ENCODE measurements around the gene SLC2A13.
"Not testable (repeated sequence)": the region's sequence is repeated elsewhere in the genome, so short reads cannot be mapped to it uniquely, and the experiment has no call there.

Gene SLC2A13

DNA sequence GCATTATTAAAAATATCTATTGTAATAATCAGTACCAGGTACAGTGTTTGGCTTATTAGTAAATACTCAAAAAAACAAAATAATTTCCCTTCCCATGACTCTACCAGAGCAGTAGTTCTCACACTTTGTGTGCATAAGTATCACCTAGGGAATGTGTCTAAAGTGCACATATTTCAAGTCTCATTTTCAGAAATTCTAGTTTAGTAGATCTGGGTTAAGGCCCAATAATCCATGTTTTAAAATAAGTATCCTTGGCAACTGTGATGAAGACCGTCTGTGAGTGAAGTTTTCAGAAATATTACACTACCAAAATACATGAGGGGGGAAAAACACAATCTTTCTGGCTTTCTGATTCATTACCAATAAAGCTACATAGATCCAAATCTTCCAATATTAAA, 237.6 kb downstream of the SLC2A13 start:
- no peak for DNase-seq (ENCODE audit: low spot score)

DNA sequence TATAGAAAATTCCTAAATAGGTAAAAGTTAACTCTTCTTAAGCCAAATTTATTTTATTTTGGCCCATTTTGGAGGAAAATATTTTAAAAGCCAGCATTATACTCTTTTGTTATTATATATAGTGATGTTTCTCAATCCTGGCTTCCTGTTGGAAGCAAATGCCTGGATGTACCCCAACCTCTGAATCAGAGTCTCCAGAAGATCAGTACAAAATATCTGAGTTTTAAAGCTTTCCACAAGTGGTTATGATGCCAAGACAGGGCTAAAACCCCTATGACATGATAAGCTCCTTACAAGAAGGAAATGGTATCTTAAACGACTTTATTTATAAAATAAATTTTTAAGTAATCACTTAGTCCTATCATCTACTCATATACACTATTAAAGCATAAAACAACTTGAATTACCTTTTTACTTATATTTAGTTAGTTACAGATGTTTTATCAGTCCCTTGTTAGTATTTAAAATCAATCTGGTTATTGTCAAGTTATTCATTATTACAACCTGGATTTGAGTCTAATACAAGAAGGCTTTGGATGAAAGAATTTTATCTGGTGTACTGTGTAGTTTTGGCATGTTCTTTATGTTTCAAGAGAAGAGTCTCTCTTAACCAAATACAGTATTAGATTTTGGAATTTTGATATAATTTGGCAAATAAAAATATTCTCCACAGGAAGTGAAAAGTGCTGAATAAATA, 238.1 kb downstream of the SLC2A13 start:
- DNase-seq (ENCODE audit: low spot score) = no peak

DNA sequence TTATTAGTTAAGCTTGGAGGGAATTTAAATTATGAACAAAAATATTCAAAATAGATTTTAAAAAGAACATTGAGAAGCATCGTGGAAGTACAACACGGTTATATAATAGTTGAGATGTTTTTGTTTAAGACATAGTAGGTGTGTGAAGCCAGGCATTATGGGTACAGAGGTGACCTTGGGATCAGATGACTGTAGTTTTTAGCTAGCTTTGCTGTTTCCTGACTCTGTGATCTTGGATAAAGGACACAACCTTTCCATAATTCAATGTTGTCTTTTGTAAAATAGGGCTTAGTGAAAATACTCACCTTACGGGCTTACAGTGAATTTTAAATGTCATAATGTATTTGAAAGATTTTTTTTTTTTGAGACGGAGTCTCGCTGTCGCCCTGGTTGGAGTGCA, 239.7 kb downstream of the SLC2A13 start:
- no peak for DNase-seq (ENCODE audit: low spot score)

DNA sequence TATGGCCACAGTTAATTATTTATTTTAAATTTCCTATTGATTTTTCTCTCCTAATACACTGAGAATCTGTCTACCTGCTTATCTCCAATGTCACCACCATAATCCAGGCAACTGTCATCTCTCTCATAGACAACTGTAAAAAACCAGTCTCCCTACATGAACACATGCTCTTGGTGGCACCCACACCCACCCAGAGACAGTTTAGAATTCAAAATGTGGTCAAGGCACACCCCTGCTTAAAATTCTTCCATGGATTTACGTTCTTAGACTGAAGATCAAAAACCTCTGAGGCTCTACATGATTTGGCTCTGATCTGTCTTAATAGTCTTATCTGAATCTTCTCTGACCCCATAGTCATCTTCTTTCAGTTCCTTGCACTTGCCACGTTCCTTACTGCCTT, 245.2 kb downstream of the SLC2A13 start:
- DNase-seq (ENCODE audit: low spot score) = no peak

DNA sequence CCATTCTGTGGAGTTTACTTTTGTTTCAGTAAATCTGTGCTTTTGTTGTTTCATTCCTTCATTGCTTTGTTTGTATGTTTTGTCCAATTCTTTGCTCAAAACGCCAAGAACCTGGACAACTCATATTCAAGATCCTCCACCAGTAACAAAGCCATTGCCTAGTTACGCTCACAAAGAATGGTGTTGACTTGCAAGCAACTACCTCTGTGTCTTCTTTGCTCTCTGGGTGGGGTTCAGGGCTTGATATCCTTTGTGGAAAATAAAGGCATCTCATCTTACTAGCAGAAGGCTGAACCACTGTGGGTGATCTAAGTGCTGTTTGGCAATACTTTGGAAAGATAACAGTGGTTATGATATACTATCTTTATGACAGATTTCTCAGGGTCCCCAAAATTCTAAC, 252.9 kb downstream of the SLC2A13 start:
- DNase-seq (ENCODE audit: low spot score) = no peak

DNA sequence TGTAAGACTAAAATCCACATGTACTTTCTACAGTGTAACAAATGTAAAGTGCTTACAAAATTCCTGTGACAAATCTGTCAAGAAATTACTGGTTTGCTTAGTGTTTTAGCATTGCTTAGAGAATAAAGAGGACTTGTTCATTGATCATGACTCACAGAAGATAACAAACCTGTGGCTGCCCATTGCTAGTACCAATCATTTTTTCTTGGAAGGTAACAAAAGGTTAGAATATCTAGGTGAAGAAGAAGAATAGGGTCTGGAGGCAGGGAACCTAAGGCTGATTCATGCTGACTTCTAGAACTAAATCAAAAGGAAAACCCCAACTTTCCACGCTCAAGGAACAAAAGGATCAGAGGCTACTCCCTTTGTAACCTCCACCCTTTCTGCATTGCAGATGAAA, 253.5 kb downstream of the SLC2A13 start:
- peak; percentile 2 for DNase-seq (ENCODE audit: low spot score)

DNA sequence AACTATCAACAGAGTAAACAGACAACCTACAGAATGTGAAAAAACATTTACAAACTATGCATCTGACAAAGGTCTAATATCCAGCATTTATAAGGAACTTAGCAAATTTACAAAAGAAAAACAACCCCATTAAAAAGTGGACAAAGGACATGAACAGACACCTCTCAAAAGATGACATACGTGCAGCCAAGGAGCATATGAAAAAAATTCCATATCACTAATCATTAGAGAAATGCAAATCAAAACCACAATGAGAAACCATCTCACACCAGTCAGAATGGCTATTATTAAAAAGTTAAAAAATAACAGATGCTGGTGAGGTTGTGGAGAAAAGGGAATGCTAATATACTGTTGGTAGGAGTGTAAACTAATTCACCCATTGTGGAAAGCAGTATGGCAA, 257.7 kb downstream of the SLC2A13 start:
- not testable (repeated sequence) for DNase-seq (ENCODE audit: low spot score)

DNA sequence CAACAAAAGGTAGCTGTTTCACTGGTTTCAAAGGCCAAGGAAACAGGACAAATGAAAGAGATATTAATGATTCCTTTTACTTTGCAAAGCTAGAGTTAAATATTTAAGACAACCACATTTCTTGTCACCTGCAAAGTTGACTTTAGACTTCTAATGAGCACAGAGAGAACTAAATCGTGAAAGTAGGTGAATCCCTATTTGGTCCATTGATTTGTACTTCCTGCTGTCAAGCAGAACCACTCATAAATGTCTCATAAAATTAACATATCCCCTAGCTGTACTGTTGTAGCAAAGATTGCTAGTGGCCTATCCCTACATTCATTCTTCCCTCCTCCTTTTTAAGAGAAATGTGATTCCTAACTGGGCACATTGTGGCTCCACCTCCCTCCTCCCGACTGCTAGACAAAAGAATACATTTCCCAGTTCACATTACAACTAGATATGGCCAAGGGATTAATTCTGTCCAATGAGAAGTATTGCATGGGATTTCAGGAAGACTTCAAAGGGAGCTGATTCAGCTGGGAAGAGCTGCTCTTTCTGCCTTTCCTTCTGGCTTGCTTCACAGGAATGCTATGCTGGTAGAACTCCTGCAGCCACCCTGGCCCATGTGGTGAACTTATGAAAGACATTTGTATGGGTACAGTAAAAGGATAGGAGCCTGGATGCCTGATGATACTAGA, 258.8 kb downstream of the SLC2A13 start:
- DNase-seq (ENCODE audit: low spot score) = no peak

DNA sequence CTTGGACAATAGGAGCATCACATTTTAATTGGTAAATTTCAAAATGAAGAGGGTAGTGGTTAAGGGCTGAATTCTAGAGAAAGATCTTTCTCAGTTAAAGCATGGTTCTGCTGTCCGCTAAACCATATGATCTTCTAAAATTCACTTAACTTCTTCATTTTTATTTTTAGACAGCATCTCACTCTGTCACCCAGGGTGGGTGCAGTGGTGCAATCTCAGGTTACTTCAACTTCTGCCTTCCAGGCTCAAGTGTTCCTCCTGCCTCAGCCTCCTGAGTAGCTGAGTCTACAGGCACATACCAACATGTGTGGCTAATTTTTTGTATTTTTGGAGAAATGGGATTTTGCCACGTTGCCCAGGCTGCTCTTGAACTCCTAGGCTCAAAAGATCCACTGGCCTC, 259.6 kb downstream of the SLC2A13 start:
- DNase-seq (ENCODE audit: low spot score) = no peak

DNA sequence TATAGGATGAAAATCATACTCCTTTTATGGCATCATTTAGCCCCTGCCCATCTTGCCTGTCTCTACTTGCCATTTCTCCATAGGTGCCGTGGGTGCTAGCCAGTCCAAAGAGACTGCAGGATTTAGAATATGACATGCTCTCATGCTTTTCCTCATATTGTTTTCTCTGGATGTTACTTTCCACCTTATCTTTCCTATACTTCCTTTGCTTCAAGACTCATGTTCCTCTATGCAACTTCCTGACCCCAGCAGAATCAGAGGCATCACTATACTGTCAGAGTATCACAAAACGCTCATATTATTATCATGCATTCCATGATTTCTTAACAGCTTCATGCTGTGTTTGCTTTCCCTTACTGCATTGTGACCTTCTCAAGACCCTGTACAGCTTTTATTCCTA, 265.5 kb downstream of the SLC2A13 start:
- DNase-seq (ENCODE audit: low spot score) = no peak

DNA sequence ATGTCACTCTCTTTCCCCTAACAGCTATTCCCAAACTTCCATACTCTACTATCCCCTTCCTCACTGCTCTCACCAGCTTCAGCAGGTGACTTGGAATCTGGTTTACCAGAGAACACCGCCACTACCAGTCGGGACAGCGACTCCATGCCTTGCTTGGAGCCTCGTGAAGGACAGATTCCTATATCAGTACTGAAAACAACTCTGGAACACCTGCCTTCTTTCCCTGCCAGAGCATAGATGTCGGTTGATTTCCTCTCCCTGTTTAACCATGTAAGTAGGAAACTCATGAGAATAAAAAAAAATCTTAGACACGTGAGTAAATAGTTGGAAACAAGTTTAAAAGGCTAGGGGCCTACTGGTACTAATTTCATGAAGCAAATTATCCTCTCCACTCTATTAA, 266.8 kb downstream of the SLC2A13 start:
- no peak for DNase-seq (ENCODE audit: low spot score)

DNA sequence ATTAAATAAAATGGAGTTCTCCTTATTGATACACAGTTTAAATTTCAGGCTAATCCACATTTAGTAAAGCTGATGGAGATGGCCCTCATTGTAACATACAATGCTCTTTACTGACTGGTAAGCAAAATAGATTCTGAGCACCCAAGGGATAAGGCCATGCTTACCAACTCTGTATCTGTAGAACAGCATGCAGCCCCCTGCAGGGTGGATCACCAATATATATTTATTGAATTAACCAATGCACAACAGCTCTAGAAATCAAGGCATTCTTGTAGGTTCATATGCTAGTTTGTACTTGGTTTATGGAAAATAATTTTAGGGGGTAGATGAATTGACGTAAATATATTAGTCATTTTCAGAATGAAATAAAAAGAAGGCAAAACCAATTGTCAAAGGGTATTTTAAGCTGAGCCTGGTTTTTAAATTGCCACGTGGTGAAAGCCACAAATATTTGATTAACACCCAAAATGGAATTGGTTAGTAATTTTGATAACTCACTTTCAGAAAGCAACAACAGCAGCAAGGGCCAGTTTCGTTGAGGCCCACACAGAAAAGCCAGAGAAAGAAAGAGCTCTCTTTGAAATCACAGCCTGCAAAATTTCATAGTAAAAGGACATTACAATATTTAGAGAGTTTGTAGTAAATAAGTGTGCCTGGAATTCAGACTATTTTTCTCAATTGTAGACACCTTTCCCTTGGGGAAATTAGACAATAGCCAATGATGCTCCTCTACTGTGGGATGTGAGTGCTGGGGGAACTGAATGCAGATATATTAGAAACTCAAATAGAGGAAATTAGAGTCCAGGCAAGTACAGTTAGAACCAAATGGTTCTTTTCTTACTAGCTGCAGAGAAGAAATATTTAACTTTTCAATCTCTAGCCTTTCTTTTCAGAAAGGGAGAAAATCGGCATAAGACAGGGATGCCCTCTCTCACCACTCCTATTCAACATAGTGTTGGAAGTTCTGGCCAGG, 270.1 kb downstream of the SLC2A13 start:
- DNase-seq (ENCODE audit: low spot score) = no peak

DNA sequence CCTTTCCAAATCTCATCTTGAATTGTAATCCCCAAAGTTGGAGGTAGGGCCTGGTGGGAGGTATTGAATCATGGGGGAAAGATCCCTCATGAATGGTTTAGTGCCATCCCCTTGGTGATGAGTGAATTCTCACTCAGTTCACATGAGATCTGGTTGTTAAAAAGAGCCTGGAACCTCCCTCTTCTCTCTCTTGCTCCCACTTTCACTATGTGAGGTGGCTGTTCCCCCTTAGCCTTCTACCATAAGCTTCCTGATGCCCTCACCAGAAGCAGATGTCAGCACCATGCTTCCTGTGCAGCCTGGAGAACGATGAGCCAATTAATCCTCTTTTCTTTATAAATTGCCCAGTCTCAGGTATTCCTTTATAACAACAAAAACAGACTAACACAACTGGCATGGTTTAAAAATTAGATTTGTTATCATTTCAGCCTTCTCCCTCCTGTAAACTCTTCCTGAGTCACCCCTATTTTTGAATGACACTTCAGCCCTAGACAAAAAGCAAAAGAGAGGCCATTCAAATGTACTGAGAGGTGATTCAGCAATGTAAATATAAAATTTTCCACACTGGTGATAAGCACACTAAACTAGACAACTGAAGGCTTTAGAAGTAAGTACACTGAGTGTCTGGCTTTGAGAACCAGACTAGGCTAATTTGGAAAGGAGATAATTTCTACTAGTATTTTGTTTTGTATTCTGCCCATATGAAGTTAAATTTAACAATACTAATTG, 274.1 kb downstream of the SLC2A13 start:
- no peak for DNase-seq (ENCODE audit: low spot score)

DNA sequence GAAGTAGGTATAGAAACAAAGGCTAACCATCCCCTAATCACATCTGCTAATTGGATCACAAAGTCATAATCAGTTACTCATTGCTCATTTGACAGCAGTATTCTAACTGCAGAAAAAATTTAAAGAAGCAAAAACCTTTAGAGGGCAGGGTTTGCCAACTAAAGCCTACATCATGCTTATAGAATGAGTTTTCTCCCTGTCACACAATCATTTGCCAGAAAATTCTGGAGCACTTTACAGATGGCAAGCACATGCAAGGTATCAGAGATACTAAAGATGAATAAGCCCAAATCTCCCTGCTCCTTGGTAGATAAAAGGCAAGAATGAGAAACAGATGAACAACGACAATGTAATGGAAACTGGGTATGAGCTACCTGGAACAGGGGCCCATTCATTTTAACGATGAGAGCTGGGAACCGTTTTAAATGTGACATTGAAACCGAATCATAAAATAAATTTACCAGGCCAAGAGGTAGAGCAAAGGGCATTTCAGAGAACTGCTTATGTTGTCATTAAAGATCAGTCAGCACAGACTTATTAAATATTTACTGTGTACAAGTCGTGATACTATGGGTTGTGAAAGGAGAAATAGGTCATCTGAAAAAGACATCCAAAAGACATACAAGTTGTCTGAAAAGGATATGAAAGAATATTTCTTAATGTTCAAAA, 274.9 kb downstream of the SLC2A13 start:
- no peak for DNase-seq (ENCODE audit: low spot score)

DNA sequence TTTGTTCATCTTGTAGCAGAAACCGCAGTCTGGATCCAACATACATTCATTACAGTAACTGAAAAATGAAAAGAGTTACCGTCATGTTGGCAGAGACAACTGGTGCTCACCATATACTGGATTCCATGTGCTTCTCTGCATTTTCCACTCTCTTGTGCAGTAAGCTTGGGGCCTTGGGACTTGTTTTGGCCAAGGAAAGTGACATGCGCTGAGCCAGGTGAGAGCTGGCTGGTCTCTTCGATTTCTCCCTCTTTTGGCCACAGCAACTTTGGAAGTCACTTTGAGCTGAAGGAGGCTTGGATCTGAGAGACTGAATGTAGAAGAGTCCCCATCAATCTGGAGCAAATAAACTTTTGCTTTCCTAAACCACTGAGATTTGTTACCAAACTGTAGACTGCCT, 275.7 kb downstream of the SLC2A13 start:
- DNase-seq (ENCODE audit: low spot score) = no peak

DNA sequence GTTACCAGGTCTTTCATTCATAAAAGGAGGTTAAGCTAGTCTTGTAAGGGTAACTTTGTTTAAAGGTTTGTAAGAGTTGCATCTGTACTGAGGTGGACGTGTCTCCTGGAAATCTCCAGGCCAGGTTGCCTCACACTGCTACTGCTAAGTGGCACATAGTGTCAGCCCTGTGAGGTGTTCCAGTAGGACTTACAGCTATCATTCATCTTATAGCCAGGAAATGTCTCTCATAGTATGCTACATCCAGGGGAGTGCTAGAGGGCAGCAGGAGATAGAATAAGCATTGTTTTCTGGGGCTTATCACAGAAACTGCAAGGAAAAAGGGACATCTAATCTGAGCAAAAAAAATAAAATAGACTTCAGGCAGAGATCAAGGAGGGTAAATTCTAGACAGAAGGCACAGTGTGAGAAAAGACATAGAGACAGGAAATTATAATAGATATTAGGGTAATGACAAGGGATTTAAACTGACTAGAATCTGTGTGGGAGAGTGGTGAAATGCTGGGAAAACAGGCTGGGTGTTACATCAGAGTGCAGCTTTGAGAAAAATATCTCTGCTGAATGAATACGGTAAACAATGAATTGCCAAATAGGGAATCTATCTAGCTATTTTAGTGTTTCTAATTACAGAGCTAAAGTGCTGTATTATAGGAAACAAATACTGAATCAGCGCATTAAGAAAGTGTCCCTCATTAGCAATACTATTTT, 281.2 kb downstream of the SLC2A13 start:
- DNase-seq (ENCODE audit: low spot score) = peak; percentile 4

DNA sequence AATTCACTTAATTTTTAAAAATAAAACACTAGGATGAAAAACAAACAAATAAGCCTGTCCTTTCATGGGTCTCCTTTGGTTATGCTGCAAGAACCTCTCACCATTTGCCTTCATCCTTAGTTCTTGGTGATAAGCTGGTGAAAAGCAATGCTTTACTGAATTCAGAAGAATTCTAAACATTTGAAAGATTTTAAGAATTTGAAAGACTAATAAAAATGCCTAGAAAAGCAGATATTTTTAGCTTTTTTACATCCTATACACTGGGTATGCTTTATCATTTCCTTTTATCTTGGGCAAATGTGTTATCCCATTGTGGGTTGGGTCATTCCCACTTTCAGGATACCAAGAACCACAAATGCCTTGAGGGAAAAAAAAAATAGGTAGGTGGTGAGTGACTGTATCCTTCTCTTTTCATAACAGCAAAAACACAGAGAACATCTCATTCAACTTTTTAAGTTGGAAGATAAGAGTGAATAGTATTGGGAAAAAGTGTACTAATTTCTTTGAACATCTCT, 289.2 kb downstream of the SLC2A13 start:
- peak; percentile 3 for DNase-seq (ENCODE audit: low spot score)

DNA sequence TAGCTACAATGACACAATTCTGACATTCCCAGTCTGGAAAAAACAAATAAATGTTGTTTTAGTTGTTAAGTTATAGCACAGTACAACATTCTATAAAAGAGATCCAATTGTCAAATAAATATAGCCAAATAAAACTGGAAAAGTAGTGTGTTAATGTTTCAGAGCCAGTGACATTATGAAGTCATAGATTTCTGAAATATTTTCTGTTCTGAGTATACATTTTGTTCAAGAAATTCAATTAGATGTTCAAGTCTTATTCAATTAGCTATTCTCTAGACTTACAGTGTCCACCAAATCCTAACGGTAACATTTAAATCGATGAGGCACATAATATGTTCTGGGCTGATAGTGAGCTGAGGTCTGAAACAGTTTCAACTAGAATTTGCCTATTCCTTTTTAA, 290.1 kb downstream of the SLC2A13 start:
- DNase-seq (ENCODE audit: low spot score) = no peak

DNA sequence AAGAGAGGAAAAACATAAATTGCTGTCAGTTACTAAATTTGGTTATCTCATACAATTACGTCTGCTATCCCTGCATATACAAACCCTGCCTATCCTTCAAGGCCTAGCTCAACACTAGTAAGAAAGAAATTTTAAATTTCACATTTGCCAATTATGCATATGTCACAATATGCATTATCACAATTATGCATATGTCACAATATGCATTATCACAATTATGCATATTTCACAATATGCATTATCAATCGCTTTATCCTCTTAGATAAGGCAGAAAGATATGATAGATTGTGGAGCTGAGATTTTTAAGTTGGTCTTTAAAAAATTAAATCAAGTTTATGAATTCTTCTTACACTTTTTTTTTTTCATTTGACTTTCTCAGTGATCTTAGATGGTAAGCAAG, 291.3 kb downstream of the SLC2A13 start:
- no peak for DNase-seq (ENCODE audit: low spot score)

DNA sequence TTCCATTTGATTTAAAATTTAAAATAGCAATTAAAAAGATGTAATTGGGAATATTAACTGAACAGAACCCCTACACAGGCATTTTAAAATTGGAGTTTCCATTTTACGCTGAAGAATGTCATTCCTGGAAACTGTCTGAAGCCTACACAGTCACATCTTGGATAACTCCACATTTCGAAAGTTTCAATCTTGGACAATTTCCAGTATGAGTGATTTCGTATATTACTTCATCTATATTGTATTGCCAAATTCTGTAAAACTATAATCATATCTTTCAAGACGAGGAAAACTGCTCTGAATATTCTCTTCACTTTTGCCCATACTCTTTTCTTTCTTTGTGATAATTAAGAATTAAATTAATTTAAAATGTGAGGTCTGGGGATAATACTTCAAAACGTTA, 292.1 kb downstream of the SLC2A13 start:
- no peak for DNase-seq (ENCODE audit: low spot score)

DNA sequence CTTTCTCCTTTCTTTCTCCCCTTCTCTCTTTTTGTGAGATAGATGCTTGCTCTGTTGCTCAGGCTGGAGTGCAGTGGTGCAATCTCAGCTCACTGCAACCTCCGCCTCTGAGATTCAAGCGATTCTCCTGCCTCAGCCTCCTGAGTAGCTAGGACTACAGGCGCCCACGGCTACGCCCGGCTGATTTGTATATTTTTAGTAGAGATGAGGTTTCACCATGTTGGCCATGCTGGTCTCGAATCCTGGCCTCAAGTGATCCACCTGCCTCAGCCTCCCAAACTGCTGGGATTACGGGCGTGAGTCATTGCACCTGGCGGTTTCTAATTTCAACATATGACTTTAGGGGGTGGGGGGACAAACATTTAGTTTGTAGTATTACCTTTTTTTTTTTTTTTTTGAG, 293.4 kb downstream of the SLC2A13 start:
- not testable (repeated sequence) for DNase-seq (ENCODE audit: low spot score)

Data from COLO829 (cell line).